GM19452 (cell line): ENCODE measurements around the gene VPS9D1.

Experiments
- ATAC-seq: cut with Tn5 transposase; IDR thresholded peaks from one replicate; pipeline ENCODE4 v1.9.1; 2021; ENCODE audit not compliant: unreplicated experiment

VPS9D1 gene

GRCh38 chr16:89733322-89733721 lies 12.6 kb upstream of the VPS9D1 start:
- ATAC-seq = no peak

DNA sequence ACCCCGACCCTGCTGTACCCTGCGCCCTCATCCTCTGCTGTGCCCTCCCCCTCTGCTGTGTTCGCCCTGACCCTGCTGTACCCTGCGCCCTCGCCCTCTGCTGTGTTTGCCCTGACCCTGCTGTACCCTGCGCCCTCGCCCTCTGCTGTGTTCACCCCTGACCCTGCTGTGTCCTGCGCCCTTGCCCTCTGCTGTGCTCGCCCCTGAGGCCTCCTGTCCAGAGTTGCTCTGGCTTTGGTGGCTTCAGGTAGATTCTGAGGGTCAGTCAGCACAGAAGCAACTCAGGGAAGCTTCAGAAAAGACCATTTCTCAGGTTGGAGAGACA lies 12.2 kb upstream of the VPS9D1 start:
- ATAC-seq = no peak

- ATAC-seq = no peak
Measured at GRCh38 chr16:89732142-89732917, 11.6 kb upstream of the VPS9D1 start.

DNA sequence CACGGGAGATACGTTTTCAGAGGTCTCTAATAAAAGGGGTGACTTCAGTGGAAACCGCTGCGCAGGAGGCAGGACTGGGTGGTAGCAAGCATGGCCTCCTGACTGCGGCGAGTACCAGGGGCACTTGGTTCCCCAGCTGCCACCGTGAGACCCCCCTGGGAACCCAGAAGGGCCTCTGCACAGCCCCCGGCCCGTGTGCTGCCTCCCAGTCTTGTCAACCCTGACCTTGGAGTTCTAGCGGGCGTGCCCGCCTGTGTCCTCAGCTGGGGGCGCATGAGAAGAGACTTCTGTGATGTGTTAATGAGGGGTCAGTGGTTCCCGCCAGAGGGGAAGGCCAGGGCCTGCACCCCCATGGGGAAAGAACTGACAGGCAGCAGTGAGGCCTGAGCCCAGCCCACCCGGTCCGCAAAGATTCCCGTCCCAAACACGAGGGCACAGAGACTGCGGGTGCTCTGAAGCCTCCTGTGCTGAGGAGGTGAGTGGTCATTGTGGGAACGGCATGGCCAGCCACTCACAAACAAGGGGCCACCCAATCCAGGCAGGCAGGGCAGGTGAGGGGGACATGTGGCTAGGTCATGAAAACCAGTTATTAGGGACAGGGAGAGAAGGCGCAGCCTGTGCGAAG lies 10.0 kb upstream of the VPS9D1 start:
- no peak for ATAC-seq

GRCh38 chr16:89729863-89730593 lies 9.3 kb upstream of the VPS9D1 start:
- no peak for ATAC-seq

DNA sequence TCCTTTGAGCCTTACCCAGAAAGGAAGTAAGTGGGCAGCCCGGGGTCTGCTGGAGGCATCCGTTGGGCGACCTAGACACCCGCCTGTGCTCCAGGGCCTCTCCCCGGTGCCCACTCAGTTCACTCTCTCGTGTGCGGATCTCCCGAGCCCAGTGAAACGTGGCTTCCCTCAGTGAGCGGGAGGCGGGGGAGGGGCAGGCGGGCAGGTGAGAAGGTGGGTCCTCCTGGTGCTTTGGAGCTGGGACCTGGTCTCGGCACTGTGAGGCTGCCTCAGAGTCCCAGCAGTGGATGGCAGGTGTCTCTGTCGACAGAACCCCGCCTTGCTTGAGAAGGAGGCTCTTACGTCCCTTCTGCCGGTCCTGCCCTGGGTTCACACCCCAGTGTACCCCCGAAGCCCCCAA lies 8.6 kb upstream of the VPS9D1 start:
- ATAC-seq = no peak

- ATAC-seq = no peak
Measured at GRCh38 chr16:89727406-89728120, 6.9 kb upstream of the VPS9D1 start.

DNA sequence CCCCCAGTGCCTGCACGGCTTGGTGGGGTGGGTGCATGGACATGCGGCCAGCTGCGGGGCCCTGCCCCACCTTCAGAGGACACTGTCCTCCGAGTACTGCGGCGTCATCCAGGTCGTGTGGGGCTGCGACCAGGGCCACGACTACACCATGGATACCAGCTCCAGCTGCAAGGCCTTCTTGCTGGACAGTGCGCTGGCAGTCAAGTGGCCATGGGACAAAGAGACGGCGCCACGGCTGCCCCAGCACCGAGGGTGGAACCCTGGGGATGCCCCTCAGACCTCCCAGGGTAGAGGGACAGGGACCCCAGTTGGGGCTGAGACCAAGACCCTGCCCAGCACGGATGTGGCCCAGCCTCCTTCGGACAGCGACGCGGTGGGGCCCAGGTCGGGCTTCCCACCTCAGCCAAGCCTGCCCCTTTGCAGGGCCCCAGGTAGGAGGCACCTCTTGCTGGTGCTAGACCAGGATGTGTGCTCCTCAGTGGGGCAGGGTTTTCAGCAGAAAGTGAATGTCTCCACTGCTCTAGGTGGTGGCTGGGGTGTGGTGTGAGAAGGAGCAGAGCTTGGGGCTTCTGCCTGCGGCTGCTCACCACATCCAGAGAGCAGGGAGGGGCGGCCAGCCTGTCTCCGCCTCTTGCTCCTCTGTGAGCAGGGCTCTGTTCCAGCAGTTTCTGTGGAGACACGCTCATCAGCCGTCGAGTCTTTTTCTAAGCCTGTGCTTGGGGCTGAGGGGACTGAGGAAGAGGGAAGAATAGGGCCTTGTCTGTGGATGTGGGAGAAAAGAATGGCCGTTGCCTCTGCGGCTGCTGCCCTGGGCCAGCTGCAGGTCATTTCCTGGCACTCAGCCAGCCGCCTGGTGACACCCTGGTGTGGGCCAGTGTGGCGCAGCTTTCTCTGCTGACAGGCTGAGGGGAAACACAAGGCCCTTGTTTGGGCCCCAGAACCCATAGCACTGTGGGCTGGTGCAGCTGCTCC lies 2.9 kb upstream of the VPS9D1 start:
- no peak for ATAC-seq

- peak; percentile 15 for ATAC-seq
Measured at GRCh38 chr16:89722392-89723278, 1.9 kb upstream of the VPS9D1 start.

DNA sequence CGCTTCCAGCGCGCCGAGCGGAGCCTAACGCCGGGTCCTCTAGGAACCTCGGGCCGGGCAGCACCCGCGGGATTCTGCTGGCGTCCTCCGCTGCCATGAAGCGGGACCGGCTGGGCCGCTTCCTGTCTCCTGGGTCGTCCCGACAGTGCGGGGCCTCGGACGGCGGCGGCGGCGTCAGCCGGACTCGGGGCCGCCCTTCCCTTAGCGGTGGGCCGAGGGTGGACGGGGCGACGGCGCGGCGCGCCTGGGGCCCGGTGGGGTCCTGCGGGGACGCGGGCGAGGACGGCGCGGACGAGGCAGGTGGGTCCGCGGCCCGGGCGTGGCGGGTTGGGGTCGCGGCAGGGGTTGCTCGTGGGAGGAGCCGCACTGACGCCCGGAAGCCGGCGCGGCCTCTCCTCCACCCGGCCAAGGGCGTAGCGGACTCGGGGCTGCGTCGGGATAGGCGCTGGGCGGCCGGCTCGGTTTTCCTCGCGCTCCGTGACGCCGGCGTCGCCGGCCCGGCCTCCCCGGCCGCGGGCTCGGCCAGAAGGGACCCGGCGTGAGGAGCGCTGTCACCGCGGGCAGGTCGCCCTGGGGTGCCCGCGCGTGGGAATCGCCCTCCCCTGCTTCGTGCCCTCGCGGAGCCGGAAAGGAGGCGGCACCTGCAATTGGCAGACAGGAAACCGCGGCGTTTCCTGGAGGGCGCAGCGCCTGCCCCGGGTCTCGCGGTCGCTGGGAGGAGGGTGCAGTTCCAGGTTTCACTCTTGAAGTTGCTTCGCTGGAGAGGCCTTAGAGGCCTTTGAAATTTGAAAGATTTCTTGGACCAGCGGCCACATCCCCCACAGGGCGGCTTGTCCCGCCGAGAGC lies 1.1 kb upstream of the VPS9D1 start:
- ATAC-seq = peak; percentile 40

DNA sequence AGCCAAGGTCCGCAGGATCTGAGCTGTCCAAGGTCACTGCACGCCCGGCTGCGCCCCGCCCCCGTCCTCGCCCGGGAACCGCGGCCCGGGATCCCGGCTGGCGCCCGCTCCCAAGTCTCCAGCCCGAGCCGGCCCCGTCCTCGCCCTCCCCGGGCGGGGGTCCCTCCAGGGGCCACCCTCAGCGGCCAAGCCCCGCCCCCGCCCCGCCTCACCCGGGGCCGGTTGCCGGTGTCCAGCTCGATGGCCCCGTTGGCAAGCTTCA lies 216 bp downstream of the VPS9D1 start:
- ATAC-seq = peak; percentile 19

DNA sequence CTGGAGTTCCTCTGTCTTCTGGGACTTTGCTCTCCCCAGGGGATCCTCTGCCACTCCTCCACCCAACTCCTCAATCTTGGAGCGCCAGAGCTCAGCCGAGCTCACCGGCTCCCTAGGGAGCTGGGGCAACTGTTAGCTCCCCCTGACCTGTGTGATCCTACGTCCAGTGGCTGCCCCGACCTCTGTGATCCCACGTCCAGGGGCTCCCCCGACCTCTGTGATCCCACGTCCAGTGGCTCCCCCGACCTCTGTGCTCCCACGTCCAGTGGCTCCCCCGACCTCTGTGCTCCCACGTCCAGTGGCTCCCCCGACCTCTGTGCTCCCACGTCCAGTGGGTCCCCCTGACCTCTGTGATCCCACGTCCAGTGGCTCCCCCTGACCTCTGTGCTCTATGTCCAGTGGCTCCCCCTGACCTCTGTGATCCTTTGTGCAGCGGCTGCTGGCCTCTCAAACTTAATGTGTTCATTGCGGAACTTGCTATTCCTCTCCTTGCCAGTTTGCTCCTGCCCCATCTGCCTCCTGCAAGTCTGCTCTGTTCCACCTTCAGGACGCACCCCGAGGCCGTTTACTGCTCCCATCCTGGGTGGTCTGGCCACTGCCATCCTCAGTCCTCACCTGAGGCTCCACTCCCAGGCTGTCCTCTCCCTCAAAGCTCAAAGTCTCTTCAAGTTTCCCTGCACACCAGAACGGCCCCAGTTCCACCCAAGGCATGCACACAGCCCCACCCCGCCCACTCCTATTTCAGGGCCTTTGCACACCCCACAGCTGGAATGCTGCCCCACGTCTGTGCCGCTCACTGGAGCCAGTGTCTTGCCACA lies 2.8 kb downstream of the VPS9D1 start:
- ATAC-seq = no peak

DNA sequence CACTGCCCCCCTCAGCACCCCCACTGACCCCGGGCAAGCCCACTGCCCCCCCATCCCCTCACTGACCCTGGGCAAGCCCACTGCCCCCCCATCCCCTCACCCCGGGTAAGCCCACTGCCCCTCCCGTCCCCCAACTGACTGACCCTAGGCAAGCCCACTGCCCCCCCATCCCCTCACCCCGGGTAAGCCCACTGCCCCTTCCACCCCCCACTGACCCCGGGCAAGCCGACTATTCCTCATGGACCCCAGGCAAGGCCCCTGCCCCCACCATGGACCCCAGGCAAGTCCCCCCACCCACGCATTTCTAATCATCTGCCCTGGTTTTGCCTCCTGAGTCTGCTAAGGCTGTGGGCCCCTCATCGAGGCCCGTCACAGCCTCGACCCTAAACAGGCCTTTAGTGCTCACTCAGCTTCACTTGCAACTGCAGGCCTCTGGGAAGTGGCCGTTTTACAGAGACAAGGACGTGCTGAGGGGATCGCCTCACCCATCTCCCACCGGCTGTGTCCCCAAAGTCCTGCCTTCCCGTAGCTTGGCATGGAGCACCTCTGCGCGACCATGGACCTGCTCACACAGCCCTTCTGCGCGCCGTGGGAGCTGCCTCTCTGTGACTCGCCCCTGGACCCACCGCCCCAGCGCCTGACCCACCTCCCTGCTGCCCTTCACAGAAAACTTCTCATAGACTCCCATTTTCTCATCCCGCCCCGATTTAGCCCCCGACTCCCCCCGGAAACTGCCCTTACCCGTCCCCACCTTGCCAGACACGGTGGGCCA lies 3.6 kb downstream of the VPS9D1 start:
- no peak for ATAC-seq

GRCh38 chr16:89716493-89716892 lies 4.2 kb downstream of the VPS9D1 start:
- no peak for ATAC-seq

DNA sequence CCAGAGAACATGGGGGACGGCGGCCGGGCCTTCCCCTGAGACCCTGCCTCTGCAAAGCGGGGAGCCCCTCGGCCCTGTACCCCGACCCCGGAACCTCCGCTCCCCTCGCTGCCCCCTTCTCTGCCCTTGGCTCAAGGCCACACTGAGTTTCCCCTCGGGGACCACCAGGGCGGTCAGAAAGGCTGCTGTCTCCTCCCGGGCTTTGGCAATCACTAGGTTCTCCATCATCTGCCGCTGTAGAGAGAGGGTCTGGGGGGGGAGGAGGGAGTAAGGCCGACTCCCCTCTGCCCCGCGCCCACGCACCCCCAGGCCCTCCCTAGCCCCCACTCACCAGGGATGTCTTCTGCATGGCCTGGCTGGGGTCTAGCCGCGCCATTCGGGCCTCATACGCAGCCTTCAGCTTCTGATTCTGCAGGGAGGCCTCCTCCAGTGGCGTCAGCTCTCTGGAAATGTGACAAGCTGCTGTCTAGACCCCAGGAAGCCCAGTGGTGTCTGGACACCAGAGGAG lies 8.4 kb downstream of the VPS9D1 start:
- no peak for ATAC-seq

DNA sequence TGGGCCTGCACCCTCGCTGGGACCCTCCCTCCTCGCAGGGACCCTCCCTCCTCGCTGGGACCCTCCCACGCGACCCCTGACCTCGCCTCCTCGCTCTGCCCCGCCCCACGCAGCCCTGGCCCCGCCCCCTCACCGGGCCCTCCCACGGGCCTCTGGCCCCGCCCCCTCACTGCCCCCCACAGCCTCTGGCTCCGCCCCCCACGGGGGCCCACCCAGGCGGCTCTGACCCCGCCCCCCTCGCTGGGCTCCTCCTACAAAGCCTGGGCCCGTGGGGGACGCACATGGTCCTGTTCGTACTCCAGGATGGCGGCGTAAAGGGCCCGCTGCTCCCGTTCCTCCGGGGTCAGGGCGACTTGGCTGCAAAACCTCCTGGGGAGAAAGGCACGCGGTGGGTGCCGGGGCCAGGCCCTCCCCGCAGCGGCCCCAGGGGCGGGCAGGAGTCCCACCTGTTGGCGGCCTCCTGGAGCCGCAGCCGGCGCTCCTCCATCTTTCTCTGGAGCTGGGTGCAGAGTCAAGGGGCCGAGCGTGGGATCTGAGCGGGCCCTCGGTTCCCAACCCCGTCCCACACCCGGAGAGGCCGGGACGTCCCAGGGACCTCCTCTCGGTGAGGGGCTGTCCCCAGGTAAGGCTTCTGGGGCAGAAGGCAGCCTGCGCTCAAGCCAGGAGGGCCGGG lies 9.0 kb downstream of the VPS9D1 start:
- no peak for ATAC-seq
